Measurements from ENCODE around the gene TEX19. TPM values are rescaled to one million over a fixed set of nuclear protein-coding genes. Genes with fewer than 3 reads are reported as not detected.
"Not testable (repeated sequence)": the region's sequence is repeated elsewhere in the genome, so short reads cannot be mapped to it uniquely, and the experiment has no call there.

The TEX19 gene
- total RNA-seq, 1 experiment from 2014 or later: 0.21 TPM

- Histone ChIP-seq H3K4me3 (ENCODE audit: low read depth in 2 of 2, low read length in 2 of 2) (no peak overlapping the region), H3K36me3 (ENCODE audit: control insufficient read depth, insufficient read depth, low read length) (no peaks in the 10 kb centered on the region), H3K27ac (ENCODE audit: low read length) (no peak overlapping the region), H3K9me3 (ENCODE audit: control insufficient read depth, insufficient read depth, low read depth, low read length) (no peaks in the 10 kb centered on the region), H3K27me3 (ENCODE audit: control insufficient read depth, insufficient read depth, low read length) (no peaks in the 10 kb centered on the region), H3K4me1 (ENCODE audit: control insufficient read depth, insufficient read depth, low read length) (no peaks in the 10 kb centered on the region)
- ATAC-seq (peak; percentile 22; the same call in 1 of the 2 replicates), DNase-seq (ENCODE audit: low read depth, low spot score) (no peak)
- POLR2A ChIA-PET: interaction anchor here (1.1 kb wide), 1 partner anchor 11 kb away, joined by 6 read pairs; no protein-coding TSS in a partner anchor
- intact Hi-C loops (cut with micrococcal nuclease; ENCODE audit: unreplicated experiment): no loop called here
- TF ChIP-seq CTCF (IDR thresholded peaks at IDR 0.05): no peak
- no peak for TF ChIP-seq TCF7L2 (IDR thresholded peaks at IDR 0.05; ENCODE audit: low read depth, low read length)
- TF ChIP-seq SIN3A (IDR thresholded peaks at IDR 0.05; ENCODE audit: borderline replicate concordance, insufficient read depth, low read depth, low read length): no peak
- no peak for TF ChIP-seq REST (IDR thresholded peaks at IDR 0.05; ENCODE audit: insufficient read depth in 1 of 2, low read depth in 2 of 2, low read length in 1 of 2)
- no peak for TF ChIP-seq POLR2AphosphoS5 (IDR thresholded peaks at IDR 0.05; ENCODE audit: low read depth, low read length)
- in situ Hi-C loops (cut with HindIII; ENCODE audit: low pct_unique_long_range_greater_than_20kb, low sequenced_read_pairs): no loop called here
- CTCF ChIA-PET: no interaction called here
- BruUV-seq (replicated peaks): no TSS peak
Measured at GRCh38 chr17:82372249-82373071, 13.4 kb downstream of the TEX19 start.

GRCh38 chr17:82373072-82373452 lies 14.0 kb downstream of the TEX19 start:
- not testable (repeated sequence) for BruUV-seq (replicated peaks)

More at GRCh38 chr17:82373072-82373452, 14.0 kb downstream of the TEX19 start:
- POLR2A ChIA-PET: interaction anchor here (1.1 kb wide), 1 partner anchor 11 kb away, joined by 6 read pairs; no protein-coding TSS in a partner anchor
- in situ Hi-C loops (cut with HindIII; ENCODE audit: low pct_unique_long_range_greater_than_20kb, low sequenced_read_pairs); H3K9me3 ChIP-seq (ENCODE audit: control insufficient read depth, insufficient read depth, low read depth, low read length); ATAC-seq; DNase-seq (ENCODE audit: low read depth, low spot score); intact Hi-C loops (cut with micrococcal nuclease; ENCODE audit: unreplicated experiment); CTCF ChIA-PET; H3K4me3 ChIP-seq (ENCODE audit: low read depth in 2 of 2, low read length in 2 of 2); H3K27me3 ChIP-seq (ENCODE audit: control insufficient read depth, insufficient read depth, low read length); H3K4me1 ChIP-seq (ENCODE audit: control insufficient read depth, insufficient read depth, low read length); H3K27ac ChIP-seq (ENCODE audit: low read length); H3K36me3 ChIP-seq (ENCODE audit: control insufficient read depth, insufficient read depth, low read length): not testable (repeated sequence)
